Mucosa of descending colon (tissue), 3 donors: Measurements from ENCODE around the gene DHDH. TPM values are rescaled to one million over a fixed set of nuclear protein-coding genes. Genes with fewer than 3 reads are reported as not detected.

Experiments used
- ATAC-seq: fragments of 200-7000 bp; cut with Tn5 transposase; one replicate; pipeline ENCODE4 v1.9.1; 2020; ENCODE audit warnings: mild to moderate bottlenecking, moderate library complexity
- DNase-seq, 3 donors: peaks; one replicate each; pipeline ENCODE4 v3.0.0-alpha.2; 2020
- H3K36me3 ChIP-seq: fragments of 200-600 bp; one replicate; pipeline ENCODE4 v1.8.0; 2021; ENCODE audit warnings: low read depth, mild to moderate bottlenecking
- H3K4me1 ChIP-seq: fragments of 200-600 bp; one replicate; pipeline ENCODE4 v1.8.0; 2021; ENCODE audit warnings: low read depth, mild to moderate bottlenecking
- H3K4me3 ChIP-seq: fragments of 200-600 bp; one replicate; pipeline ENCODE4 v1.8.0; 2021; ENCODE audit warnings: mild to moderate bottlenecking
- H3K9me3 ChIP-seq: fragments of 200-600 bp; one replicate; pipeline ENCODE4 v1.8.0; 2021; ENCODE audit warnings: mild to moderate bottlenecking
- CTCF ChIP-seq: fragments of 200-600 bp; IDR thresholded peaks from one replicate; pipeline ENCODE4 v1.8.0; 2022; ENCODE audit warnings: antibody characterized with exemption, mild to moderate bottlenecking
- intact Hi-C, 2 donors: fragments of 100-400 bp; cut with DNase I in 1 of 2; cut with micrococcal nuclease in 1 of 2; formaldehyde crosslinking; loops; one replicate each; pipeline versions ENCODE4 v1.11.0 to v1.11.1; 2022; cut with DNase I, micrococcal nuclease
- total RNA-seq, 3 donors: library from RNA; stranded (reverse); fragmentation: NEBNext Ultra II Directional in 2 of 3; extraction: Animal tissue kit (Norgen Biotek cat#: 25700) in 2 of 3; gene quantifications; one replicate each; pipeline versions ENCODE4 v1.2.1 to v1.2.4, GENCODE V29; 2021 to 2023
- donor health status: DM: no; HTN: no; CAD: no; lungs with moderate emphysema.
- donor health status: DM: no; HTN: no; CAD: no.
- donor health status: DM: no; HTN: yes; CAD: no.

DHDH gene
- total RNA-seq, 3 donors from 2014 or later = 0.52 TPM; not detected in 2

- Histone ChIP-seq H3K4me1 (peaks cover 38% of the 10 kb centered on the region), H3K4me3 (peak overlapping the region; percentile 81), H3K36me3 (no peaks in the 10 kb centered on the region), H3K9me3 (no peaks in the 10 kb centered on the region)
- ATAC-seq (peak; percentile 59), DNase-seq (peak; percentile 91 to 94 (median 92))
- no peak for TF ChIP-seq CTCF
- intact Hi-C loops = loop anchor here in 1 of 2 donors (10.0 kb wide), 1 partner anchor 91 kb away; the partner anchor contains the start of gene PPP1R15A
These were observed 32.5 kb downstream of the DHDH start for GRCh38 chr19:48965806-48966540.

- Histone ChIP-seq H3K9me3 (no peaks in the 10 kb centered on the region), H3K4me3 (peak overlapping the region; percentile 81), H3K4me1 (peaks cover 32% of the 10 kb centered on the region), H3K36me3 (no peaks in the 10 kb centered on the region)
- intact Hi-C loops = loop anchor here in 1 of 2 donors (10.0 kb wide), 1 partner anchor 92 kb away; the partner anchor contains the start of gene PPP1R15A
- TF ChIP-seq CTCF = no peak
- DNase-seq (peak in 1 of 3 donors; percentile 36), ATAC-seq (no peak)
These were observed 33.2 kb downstream of the DHDH start for GRCh38 chr19:48966541-48967345.

GRCh38 chr19:48967346-48968178, 34.1 kb downstream of the DHDH start:
- ATAC-seq = no peak
- no peak overlapping the region for H3K4me3 ChIP-seq
- no peaks in the 10 kb centered on the region for H3K36me3 ChIP-seq
- DNase-seq = no peak
- no peak for TF ChIP-seq CTCF
- intact Hi-C loops = loop anchor here in 1 of 2 donors (10.0 kb wide), 1 partner anchor 93 kb away; the partner anchor contains the start of gene PPP1R15A
- no peaks in the 10 kb centered on the region for H3K9me3 ChIP-seq
- peaks cover 27% of the 10 kb centered on the region for H3K4me1 ChIP-seq

GRCh38 chr19:48968179-48968661, 34.7 kb downstream of the DHDH start:
- Histone ChIP-seq H3K9me3 (no peaks in the 10 kb centered on the region), H3K4me1 (peaks cover 27% of the 10 kb centered on the region), H3K4me3 (no peak overlapping the region), H3K36me3 (no peaks in the 10 kb centered on the region)
- DNase-seq = no peak
- TF ChIP-seq CTCF = no peak
- intact Hi-C loops = loop anchor here in 1 of 2 donors (10.0 kb wide), 1 partner anchor 93 kb away; the partner anchor contains the start of gene PPP1R15A
- ATAC-seq = no peak

GRCh38 chr19:48968813-48969218, 35.3 kb downstream of the DHDH start:
- H3K4me1 ChIP-seq = peaks cover 24% of the 10 kb centered on the region
- H3K4me3 ChIP-seq = no peak overlapping the region
- no peak for ATAC-seq
- H3K9me3 ChIP-seq = no peaks in the 10 kb centered on the region
- H3K36me3 ChIP-seq = peaks cover 2% of the 10 kb centered on the region
- no peak for DNase-seq
- no peak for TF ChIP-seq CTCF
- intact Hi-C loops = loop anchor here in 1 of 2 donors (10.0 kb wide), 1 partner anchor 94 kb away; the partner anchor contains the start of gene PPP1R15A
